Loucy (cell line): Measurements from ENCODE around the gene ADGRD2.

Experiments used
- H2AFZ ChIP-seq: fragments of 200-600 bp; sonication (generic); 2 replicates; pipeline ENCODE4 v1.6.0; 2016; ENCODE audit warnings: antibody characterized with exemption, mild to moderate bottlenecking, low read length, moderate library complexity
- H3F3A ChIP-seq: fragments of 200-600 bp; 2 replicates; pipeline ENCODE4 v1.6.0; 2016; ENCODE audit warnings: antibody characterized with exemption, low read depth, mild to moderate bottlenecking
- H3K27me3 ChIP-seq: fragments of 200-600 bp; sonication (generic); 2 replicates; pipeline ENCODE4 v1.6.1; 2014; ENCODE audit warnings: low read length, mild to moderate bottlenecking; ENCODE audit not compliant: insufficient read depth, poor library complexity, severe bottlenecking
- H3K36me3 ChIP-seq: fragments of 200-600 bp; sonication (generic); 2 replicates; pipeline ENCODE4 v1.6.1; 2016; ENCODE audit warnings: low read length; ENCODE audit not compliant: insufficient read depth
- H3K4me1 ChIP-seq: fragments of 200-600 bp; sonication (generic); 2 replicates; pipeline ENCODE4 v1.5.1; 2014; ENCODE audit warnings: low read length, mild to moderate bottlenecking; ENCODE audit not compliant: insufficient read depth, poor library complexity, severe bottlenecking
- H3K4me2 ChIP-seq: fragments of 200-600 bp; sonication (generic); 2 replicates; pipeline ENCODE4 v1.6.0; 2014; ENCODE audit warnings: antibody characterized with exemption, low read length, low read depth, mild to moderate bottlenecking; ENCODE audit not compliant: poor library complexity, severe bottlenecking
- H3K4me3 ChIP-seq: fragments of 200-600 bp; sonication (generic); 2 replicates; pipeline ENCODE4 v1.5.1; 2014; ENCODE audit warnings: low read length, mild to moderate bottlenecking, mixed read lengths; ENCODE audit not compliant: poor library complexity, severe bottlenecking
- H3K79me2 ChIP-seq: fragments of 200-600 bp; sonication (generic); 2 replicates; pipeline ENCODE4 v1.6.1; 2014; ENCODE audit warnings: low read length; ENCODE audit not compliant: insufficient read depth
- H3K9ac ChIP-seq: fragments of 200-600 bp; sonication (generic); 2 replicates; pipeline ENCODE4 v1.6.0; 2014; ENCODE audit warnings: mild to moderate bottlenecking, low read depth, low read length, moderate library complexity; ENCODE audit not compliant: poor library complexity, severe bottlenecking
- H3K9me2 ChIP-seq: fragments of 200-600 bp; sonication (generic); replicated peaks from 2 replicates; pipeline ENCODE4 v1.6.1; 2016; ENCODE audit warnings: low read depth, low read length, mixed read lengths
- H3K9me3 ChIP-seq: fragments of 200-600 bp; sonication (generic); 2 replicates; pipeline ENCODE4 v1.6.1; 2014; ENCODE audit warnings: mild to moderate bottlenecking, antibody characterized with exemption, low read length, low read depth; ENCODE audit not compliant: insufficient read depth
- H4K20me1 ChIP-seq: fragments of 200-600 bp; sonication (generic); 2 replicates; pipeline ENCODE4 v1.6.0; 2014; ENCODE audit warnings: antibody characterized with exemption, low read length, mild to moderate bottlenecking; ENCODE audit not compliant: insufficient read depth, poor library complexity, severe bottlenecking
- CTCF ChIP-seq: fragments of 200-600 bp; sonication (generic); conservative IDR thresholded peaks from 2 replicates; pipeline ENCODE4 v1.5.1; 2014; ENCODE audit warnings: mild to moderate bottlenecking, antibody characterized with exemption, low read length
- EZH2phosphoT487 ChIP-seq: fragments of 200-600 bp; IDR thresholded peaks from 2 replicates; pipeline ENCODE4 v1.6.1; 2018; ENCODE audit warnings: antibody characterized with exemption, mild to moderate bottlenecking, moderate library complexity, borderline replicate concordance

The ADGRD2 gene

GRCh38 chr9:124454791-124455443 is 4.7 kb downstream of the ADGRD2 start:
- H3K79me2 ChIP-seq = no peaks in the 10 kb centered on the region
- H3K4me2 ChIP-seq = no peak overlapping the region
- no peak overlapping the region for H3K4me3 ChIP-seq
- H3K27me3 ChIP-seq = no peaks in the 10 kb centered on the region
- H4K20me1 ChIP-seq = no peaks in the 10 kb centered on the region
- H3K36me3 ChIP-seq = no peaks in the 10 kb centered on the region
- no peak overlapping the region for H3K9ac ChIP-seq
- H3K9me3 ChIP-seq = no peaks in the 10 kb centered on the region
- H3F3A ChIP-seq = no peaks in the 10 kb centered on the region
- no peaks in the 10 kb centered on the region for H3K4me1 ChIP-seq
- TF ChIP-seq CTCF (no peak), EZH2phosphoT487 (no peak)
- H2AFZ ChIP-seq = no peak overlapping the region
- no peaks in the 10 kb centered on the region for H3K9me2 ChIP-seq

- TF ChIP-seq CTCF = no peak
- no peak for TF ChIP-seq EZH2phosphoT487
- Histone ChIP-seq H4K20me1 (no peaks in the 10 kb centered on the region), H3K9ac (no peak overlapping the region)
Measured at GRCh38 chr9:124455820-124456219, 5.6 kb downstream of the ADGRD2 start.

GRCh38 chr9:124456341-124457078 is 6.3 kb downstream of the ADGRD2 start:
- no peak overlapping the region for H3K4me3 ChIP-seq
- no peaks in the 10 kb centered on the region for H3K9me2 ChIP-seq
- TF ChIP-seq CTCF (no peak), EZH2phosphoT487 (no peak)
- H2AFZ ChIP-seq = no peak overlapping the region
- H3K9ac ChIP-seq = no peak overlapping the region
- no peaks in the 10 kb centered on the region for H3F3A ChIP-seq
- no peaks in the 10 kb centered on the region for H4K20me1 ChIP-seq
- H3K4me1 ChIP-seq = no peaks in the 10 kb centered on the region
- no peak overlapping the region for H3K4me2 ChIP-seq
- no peaks in the 10 kb centered on the region for H3K36me3 ChIP-seq
- no peaks in the 10 kb centered on the region for H3K9me3 ChIP-seq
- H3K27me3 ChIP-seq = no peaks in the 10 kb centered on the region
- no peaks in the 10 kb centered on the region for H3K79me2 ChIP-seq

More at GRCh38 chr9:124455820-124456219, 5.6 kb downstream of the ADGRD2 start:
- H3K4me2 ChIP-seq = no peak overlapping the region
- no peaks in the 10 kb centered on the region for H3K9me3 ChIP-seq
- no peaks in the 10 kb centered on the region for H3K4me1 ChIP-seq
- no peaks in the 10 kb centered on the region for H3K36me3 ChIP-seq
- no peak overlapping the region for H3K4me3 ChIP-seq
- no peaks in the 10 kb centered on the region for H3K79me2 ChIP-seq
- H3K9me2 ChIP-seq = no peaks in the 10 kb centered on the region
- H3F3A ChIP-seq = no peaks in the 10 kb centered on the region
- no peak overlapping the region for H2AFZ ChIP-seq
- H3K27me3 ChIP-seq = no peaks in the 10 kb centered on the region
